AG04450 (cell line): ENCODE measurements around the gene DCAF15. TPM values are rescaled to one million over a fixed set of nuclear protein-coding genes. Genes with fewer than 3 reads are reported as not detected.

Experiments used
- CTCF ChIA-PET: fragments of 300-600, 350-600 bp; formaldehyde crosslinking; extraction: SDS; loops from one replicate; lab custom pipeline; 2022; ENCODE audit warnings: antibody characterized with exemption, inconsistent platforms; lab: Charles Lee
- POLR2A ChIA-PET: fragments of 350-600 bp; formaldehyde crosslinking; extraction: SDS; loops from one replicate; lab custom pipeline; 2021; ENCODE audit warnings: antibody characterized with exemption, inconsistent platforms; lab: Yijun Ruan, JAX
- DNase-seq: peaks from one replicate; pipeline ENCODE4 v3.0.0-alpha.2; 2011; ENCODE audit warnings: low read depth, low spot score
- H3K27ac ChIP-seq: one replicate; pipeline ENCODE4 v1.5.1; 2012; ENCODE audit warnings: low read depth, low read length, control low read depth
- H3K27me3 ChIP-seq: one replicate; pipeline ENCODE4 v1.6.0; 2012; ENCODE audit warnings: low read length; ENCODE audit not compliant: control insufficient read depth, insufficient read depth
- H3K4me3 ChIP-seq: 2 replicates; pipeline ENCODE4 v1.5.1; 2011; ENCODE audit warnings: mild to moderate bottlenecking, low read depth, low read length, control low read depth
- H3K9me3 ChIP-seq: 2 replicates; pipeline ENCODE4 v1.5.1; 2012; ENCODE audit warnings: low read length; ENCODE audit not compliant: control insufficient read depth, insufficient read depth
- CTCF ChIP-seq: IDR thresholded peaks from 2 replicates; pipeline ENCODE4 v1.5.1; 2011; ENCODE audit warnings: low read depth, low read length, control low read depth, inconsistent platforms
- polyA plus RNA-seq: library from polyadenylated mRNA; depleted of rRNA; stranded (reverse); fragments of >200 nt; gene quantifications from 2 replicates; pipeline ENCODE4 v1.2.3, GENCODE V29; 2011

Gene DCAF15
- polyA plus RNA-seq, 1 experiment = 6.1 TPM

GRCh38 chr19:13923194-13923987, 28.9 kb upstream of the DCAF15 start:
- TF ChIP-seq CTCF = no peak
- no peak overlapping the region for H3K4me3 ChIP-seq
- peaks cover 11% of the 10 kb centered on the region for H3K9me3 ChIP-seq
- no peak overlapping the region for H3K27ac ChIP-seq
- DNase-seq = no peak
- H3K27me3 ChIP-seq = no peaks in the 10 kb centered on the region
- CTCF ChIA-PET = no interaction called here
- POLR2A ChIA-PET = no interaction called here

- TF ChIP-seq CTCF = no peak
- H3K4me3 ChIP-seq = no peak overlapping the region
- no peak for DNase-seq
- no peak overlapping the region for H3K27ac ChIP-seq
- H3K27me3 ChIP-seq = no peaks in the 10 kb centered on the region
- H3K9me3 ChIP-seq = peaks cover 4% of the 10 kb centered on the region
- ChIA-PET POLR2A (no interaction called here), CTCF (no interaction called here)
These were observed 26.3 kb upstream of the DCAF15 start for GRCh38 chr19:13926010-13926409.

- TF ChIP-seq CTCF = no peak
- CTCF ChIA-PET = no interaction called here
- no peaks in the 10 kb centered on the region; the same call in 1 of the 2 replicates for H3K9me3 ChIP-seq
- no peaks in the 10 kb centered on the region for H3K27me3 ChIP-seq
- H3K4me3 ChIP-seq = no peak overlapping the region
- H3K27ac ChIP-seq = no peak overlapping the region
- POLR2A ChIA-PET = no interaction called here
- no peak for DNase-seq
These were observed 25.6 kb upstream of the DCAF15 start for GRCh38 chr19:13926715-13927114.

GRCh38 chr19:13929340-13929739, 23.0 kb upstream of the DCAF15 start:
- ChIA-PET POLR2A (interaction anchor here (0.6 to 1.0 kb wide), 4 partner anchors 9 to 153 kb away, joined by 3 to 4 read pairs (median 4); partner anchors contain the start of gene PODNL1), CTCF (no interaction called here)
- TF ChIP-seq CTCF = no peak
- no peaks in the 10 kb centered on the region; the same call in 1 of the 2 replicates for H3K9me3 ChIP-seq
- H3K27me3 ChIP-seq = no peaks in the 10 kb centered on the region
- no peak overlapping the region for H3K27ac ChIP-seq
- no peak overlapping the region for H3K4me3 ChIP-seq
- DNase-seq = no peak

- Histone ChIP-seq H3K9me3 (no peaks in the 10 kb centered on the region; the same call in 1 of the 2 replicates), H3K4me3 (no peak overlapping the region), H3K27me3 (no peaks in the 10 kb centered on the region), H3K27ac (no peak overlapping the region)
- CTCF ChIA-PET = no interaction called here
- DNase-seq = no peak
- TF ChIP-seq CTCF = no peak
- POLR2A ChIA-PET = interaction anchor here (0.6 to 1.0 kb wide), 2 partner anchors 29 to 153 kb away, joined by 3 read pairs; no protein-coding TSS in a partner anchor
These were observed 22.4 kb upstream of the DCAF15 start for GRCh38 chr19:13929956-13930355.
